Astrocyte (in vitro differentiated cells and primary cell): ENCODE measurements around the gene SMIM5. TPM values are rescaled to one million over a fixed set of nuclear protein-coding genes. Genes with fewer than 3 reads are reported as not detected.
A peak's percentile ranks its signal among the peaks of the same experiment; 100 is the strongest.

Experiments used
- DNase-seq: peaks from one replicate; pipeline ENCODE4 v3.0.0-alpha.2; 2010; ENCODE audit warnings: low read depth
- FAIRE-seq: peaks from 2 replicates; lab custom pipeline; 2011; peaks lifted over from hg19 to GRCh38; lab: Jason Lieb, UNC
- H2AFZ ChIP-seq: 2 replicates; pipeline ENCODE4 v1.6.0; 2012; ENCODE audit warnings: low read depth, low read length, inconsistent platforms
- H3K27ac ChIP-seq: 2 replicates; pipeline ENCODE4 v1.5.1; 2011; ENCODE audit warnings: low read depth, low read length, inconsistent platforms
- H3K27me3 ChIP-seq: 2 replicates; pipeline ENCODE4 v1.6.0; 2011; ENCODE audit warnings: low read length, inconsistent platforms; ENCODE audit not compliant: insufficient read depth
- H3K36me3 ChIP-seq: 2 replicates; pipeline ENCODE4 v1.5.1; 2011; ENCODE audit warnings: low read length, inconsistent platforms; ENCODE audit not compliant: insufficient read depth
- H3K4me1 ChIP-seq: 2 replicates; pipeline ENCODE4 v1.5.1; 2011; ENCODE audit warnings: low read length, inconsistent platforms; ENCODE audit not compliant: insufficient read depth
- H3K4me2 ChIP-seq: 2 replicates; pipeline ENCODE4 v1.6.0; 2012; ENCODE audit warnings: low read length, inconsistent platforms
- H3K4me3 ChIP-seq: 2 replicates; pipeline ENCODE4 v1.5.1; 2011; ENCODE audit warnings: low read depth, mild to moderate bottlenecking, low read length, inconsistent platforms; ENCODE audit not compliant: insufficient read depth
- H3K79me2 ChIP-seq: 2 replicates; pipeline ENCODE4 v1.6.0; 2012; ENCODE audit warnings: mild to moderate bottlenecking, low read length, inconsistent platforms; ENCODE audit not compliant: insufficient read depth
- H3K9ac ChIP-seq: 2 replicates; pipeline ENCODE4 v1.6.0; 2012; ENCODE audit warnings: mild to moderate bottlenecking, low read length, inconsistent platforms
- H3K9me3 ChIP-seq: 2 replicates; pipeline ENCODE4 v1.5.1; 2012; ENCODE audit warnings: low read depth, mild to moderate bottlenecking, low read length, inconsistent platforms; ENCODE audit not compliant: insufficient read depth
- H4K20me1 ChIP-seq: 2 replicates; pipeline ENCODE4 v1.6.0; 2012; ENCODE audit warnings: low read length, inconsistent platforms; ENCODE audit not compliant: insufficient read depth
- H3K27ac Mint-ChIP-seq: one replicate; pipeline ENCODE4 v1.8.0; 2021; ENCODE audit warnings: mild to moderate bottlenecking, mixed read lengths; ENCODE audit not compliant: unreplicated experiment
- H3K27me3 Mint-ChIP-seq: one replicate; pipeline ENCODE4 v1.8.0; 2021; ENCODE audit warnings: low read depth, mixed read lengths; ENCODE audit not compliant: unreplicated experiment
- H3K36me3 Mint-ChIP-seq: one replicate; pipeline ENCODE4 v1.8.0; 2021; ENCODE audit warnings: low read depth, mixed read lengths; ENCODE audit not compliant: unreplicated experiment
- H3K4me1 Mint-ChIP-seq: one replicate; pipeline ENCODE4 v1.8.0; 2021; ENCODE audit warnings: low read depth, mixed read lengths; ENCODE audit not compliant: unreplicated experiment
- H3K4me3 Mint-ChIP-seq: one replicate; pipeline ENCODE4 v1.8.0; 2021; ENCODE audit warnings: mild to moderate bottlenecking, moderate library complexity, mixed read lengths; ENCODE audit not compliant: unreplicated experiment
- H3K9me3 Mint-ChIP-seq: one replicate; pipeline ENCODE4 v1.8.0; 2021; ENCODE audit warnings: mild to moderate bottlenecking, mixed read lengths; ENCODE audit not compliant: unreplicated experiment
- CTCF ChIP-seq: IDR thresholded peaks from 2 replicates; pipeline ENCODE4 v1.5.1; 2011; ENCODE audit warnings: low read depth, mild to moderate bottlenecking, inconsistent platforms, low read length, moderate library complexity; ENCODE audit not compliant: insufficient read depth
- EZH2 ChIP-seq: IDR thresholded peaks from 2 replicates; pipeline ENCODE4 v1.6.1; 2012; ENCODE audit warnings: mild to moderate bottlenecking, low read length, inconsistent platforms; ENCODE audit not compliant: insufficient read depth
- total RNA-seq: library from RNA; stranded (reverse); gene quantifications from 2 replicates; pipeline ENCODE4 v1.2.1, GENCODE V29; 2021

Gene SMIM5
- total RNA-seq, 1 donor from 2014 or later: 0.07 TPM

DNA sequence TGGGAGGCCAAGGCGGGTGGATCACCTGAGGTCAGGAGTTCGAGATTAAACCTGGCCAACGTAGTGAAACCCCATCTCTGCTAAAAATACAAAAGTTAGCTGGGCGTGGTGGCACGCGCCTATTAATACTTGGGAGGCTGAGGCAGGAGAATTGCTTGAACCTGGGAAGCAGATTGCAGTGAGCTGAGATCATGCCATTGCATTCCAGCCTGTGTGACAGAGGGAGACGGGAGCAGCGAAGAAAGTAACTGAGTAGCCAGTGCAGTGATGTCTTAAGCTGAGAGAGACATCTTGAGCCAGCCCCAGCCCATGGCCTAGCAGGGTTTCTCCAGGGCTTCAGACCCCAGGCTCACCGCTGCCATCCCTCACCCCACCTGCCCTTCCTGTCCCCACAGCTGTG lies 9.8 kb upstream of the SMIM5 start:
- Histone ChIP-seq H3K27ac (no peak overlapping the region), H3K36me3 (no peaks in the 10 kb centered on the region), H3K4me2 (no peak overlapping the region), H3K79me2 (no peaks in the 10 kb centered on the region), H3K9ac (no peak overlapping the region), H3K4me3 (no peak overlapping the region), H4K20me1 (peaks cover 5% of the 10 kb centered on the region), H3K4me1 (no peaks in the 10 kb centered on the region), H2AFZ (no peak overlapping the region), H3K27me3 (no peaks in the 10 kb centered on the region), H3K9me3 (no peaks in the 10 kb centered on the region)
- no peak for FAIRE-seq
- Mint-ChIP-seq H3K4me3 (no peak overlapping the region), H3K9me3 (no peaks in the 10 kb centered on the region), H3K36me3 (peaks cover 3% of the 10 kb centered on the region), H3K4me1 (peaks cover 11% of the 10 kb centered on the region), H3K27me3 (peaks cover 20% of the 10 kb centered on the region), H3K27ac (peak overlapping the region; percentile 85)
- no peak for DNase-seq
- TF ChIP-seq EZH2 (no peak), CTCF (no peak)

GRCh38 chr17:75624021-75624420 lies 9.2 kb upstream of the SMIM5 start:
- Histone ChIP-seq H3K4me2 (no peak overlapping the region), H3K4me3 (no peak overlapping the region), H3K9ac (no peak overlapping the region), H3K4me1 (no peaks in the 10 kb centered on the region), H3K79me2 (no peaks in the 10 kb centered on the region), H2AFZ (no peak overlapping the region), H3K9me3 (no peaks in the 10 kb centered on the region), H4K20me1 (peaks cover 5% of the 10 kb centered on the region), H3K27me3 (no peaks in the 10 kb centered on the region), H3K27ac (no peak overlapping the region), H3K36me3 (no peaks in the 10 kb centered on the region)
- DNase-seq (no peak), FAIRE-seq (no peak)
- Mint-ChIP-seq H3K4me1 (peaks cover 11% of the 10 kb centered on the region), H3K9me3 (no peaks in the 10 kb centered on the region), H3K27ac (no peak overlapping the region), H3K4me3 (no peak overlapping the region), H3K36me3 (peaks cover 3% of the 10 kb centered on the region), H3K27me3 (peaks cover 14% of the 10 kb centered on the region)
- TF ChIP-seq EZH2 (no peak), CTCF (no peak)

- no peak overlapping the region for H2AFZ ChIP-seq
- Mint-ChIP-seq H3K4me3 (no peak overlapping the region), H3K27me3 (peaks cover 8% of the 10 kb centered on the region), H3K27ac (no peak overlapping the region), H3K36me3 (peaks cover 3% of the 10 kb centered on the region), H3K4me1 (peaks cover 11% of the 10 kb centered on the region), H3K9me3 (no peaks in the 10 kb centered on the region)
- no peaks in the 10 kb centered on the region for H3K4me1 ChIP-seq
- DNase-seq: no peak
- H3K27me3 ChIP-seq: no peaks in the 10 kb centered on the region
- H4K20me1 ChIP-seq: peaks cover 5% of the 10 kb centered on the region
- FAIRE-seq: no peak
- H3K4me3 ChIP-seq: no peak overlapping the region
- no peaks in the 10 kb centered on the region for H3K79me2 ChIP-seq
- no peaks in the 10 kb centered on the region for H3K9me3 ChIP-seq
- H3K27ac ChIP-seq: no peak overlapping the region
- no peak overlapping the region for H3K9ac ChIP-seq
- H3K4me2 ChIP-seq: no peak overlapping the region
- TF ChIP-seq CTCF (no peak), EZH2 (no peak)
- H3K36me3 ChIP-seq: no peaks in the 10 kb centered on the region
These were observed 8.4 kb upstream of the SMIM5 start for GRCh38 chr17:75624714-75625345.
